SKM-1 treated with dmso at 0.1 percent for 144 hours (cell line): ENCODE data around the gene EGFL8.
"Not testable (repeated sequence)": the region's sequence is repeated elsewhere in the genome, so short reads cannot be mapped to it uniquely, and the experiment has no call there.

Source experiments
- DNase-seq: peaks from one replicate; lab custom pipeline; 2025; ENCODE audit not compliant: unreplicated experiment; lab: John Stamatoyannopoulos, UW

The EGFL8 gene

DNA sequence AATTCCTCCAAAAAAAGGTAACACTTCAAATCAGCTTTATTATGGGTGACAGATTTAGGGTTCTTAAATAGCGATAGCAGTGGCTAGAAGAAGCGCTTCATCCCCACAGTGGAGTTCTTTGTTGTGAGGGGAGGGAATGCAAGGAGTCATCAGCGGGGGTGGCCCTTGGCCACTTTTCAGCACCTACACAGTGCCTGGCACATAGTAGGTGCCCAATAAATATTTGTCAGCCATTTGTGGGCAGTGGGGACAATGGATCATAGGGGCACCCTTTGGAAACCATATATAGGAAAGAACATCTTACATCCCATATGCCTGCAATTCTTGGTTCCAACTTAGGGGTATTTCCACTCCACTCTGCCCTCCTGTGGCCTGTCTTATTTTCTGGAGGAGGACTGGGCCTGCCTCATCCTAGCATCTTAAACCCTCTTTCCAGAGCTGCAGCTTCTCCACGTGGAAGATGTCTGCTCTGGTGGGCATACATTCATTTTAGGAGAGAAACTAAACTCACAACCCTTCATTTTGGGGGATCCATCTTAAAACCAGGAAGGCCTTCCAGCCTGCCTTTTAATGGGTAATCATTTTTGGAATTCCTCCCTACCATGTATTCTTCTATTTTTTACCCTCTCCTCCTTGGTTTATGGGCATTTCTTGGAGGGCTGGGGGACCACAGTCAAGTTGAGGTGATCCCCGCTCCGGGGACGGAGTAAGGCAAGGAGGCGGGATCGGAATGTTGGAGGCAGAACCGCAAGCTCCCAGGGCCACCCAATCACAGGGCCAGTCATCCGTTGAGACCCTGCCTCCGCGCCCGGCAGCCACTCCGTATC, 30.6 kb downstream of the EGFL8 start:
- peak; percentile 60 for DNase-seq

DNA sequence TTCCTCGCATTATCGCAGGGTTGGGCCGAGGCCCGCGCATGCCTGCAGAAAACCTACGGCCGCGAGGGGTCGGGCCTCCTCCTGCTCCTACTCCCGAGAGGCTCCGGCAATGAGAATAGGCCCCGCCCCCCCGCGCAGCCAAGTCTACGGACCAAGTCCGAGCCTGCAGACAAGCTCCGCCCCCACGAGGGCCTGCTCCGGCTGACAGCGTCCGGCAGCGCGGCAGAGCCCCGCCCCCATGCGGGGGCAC, 31.2 kb downstream of the EGFL8 start:
- peak; percentile 98 for DNase-seq

DNA sequence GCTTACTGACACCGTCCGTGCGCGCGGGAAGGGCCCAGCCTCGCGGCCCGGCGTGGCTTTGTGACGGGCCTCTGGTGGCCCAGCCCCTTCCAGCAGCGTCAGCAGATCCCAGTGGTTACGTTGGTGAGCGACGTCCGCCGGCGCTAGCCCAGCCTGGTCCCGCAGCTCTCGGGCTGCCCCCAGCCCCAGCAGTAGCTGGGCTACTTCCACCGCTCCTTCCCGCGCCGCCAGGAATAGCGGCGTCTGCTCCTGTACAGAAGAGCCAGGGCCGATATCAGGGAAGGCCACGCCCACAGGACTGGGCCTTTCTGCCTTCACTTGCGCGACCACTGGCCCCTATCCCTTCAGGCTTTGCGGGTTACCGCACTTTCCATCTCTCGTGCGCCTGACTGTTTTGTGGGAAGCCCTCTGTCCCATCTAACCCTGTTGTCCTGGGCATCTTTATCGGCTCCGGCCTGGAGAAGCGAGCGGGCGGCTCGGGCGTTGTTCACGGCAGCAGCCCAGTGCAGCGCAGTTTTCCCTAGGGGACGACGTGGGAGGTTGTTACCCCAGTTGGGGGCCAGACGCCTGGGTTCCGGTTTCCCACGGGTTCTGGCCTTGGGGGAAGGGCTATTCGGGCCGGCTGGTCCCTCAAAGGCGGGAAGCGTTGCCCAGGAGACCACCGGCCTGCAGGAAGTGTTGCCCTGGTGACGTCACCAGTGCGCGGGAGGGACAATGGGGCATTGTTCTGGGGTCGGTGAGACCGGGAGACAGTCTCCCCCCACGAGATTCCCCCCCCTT, 31.7 kb downstream of the EGFL8 start:
- no peak for DNase-seq

DNA sequence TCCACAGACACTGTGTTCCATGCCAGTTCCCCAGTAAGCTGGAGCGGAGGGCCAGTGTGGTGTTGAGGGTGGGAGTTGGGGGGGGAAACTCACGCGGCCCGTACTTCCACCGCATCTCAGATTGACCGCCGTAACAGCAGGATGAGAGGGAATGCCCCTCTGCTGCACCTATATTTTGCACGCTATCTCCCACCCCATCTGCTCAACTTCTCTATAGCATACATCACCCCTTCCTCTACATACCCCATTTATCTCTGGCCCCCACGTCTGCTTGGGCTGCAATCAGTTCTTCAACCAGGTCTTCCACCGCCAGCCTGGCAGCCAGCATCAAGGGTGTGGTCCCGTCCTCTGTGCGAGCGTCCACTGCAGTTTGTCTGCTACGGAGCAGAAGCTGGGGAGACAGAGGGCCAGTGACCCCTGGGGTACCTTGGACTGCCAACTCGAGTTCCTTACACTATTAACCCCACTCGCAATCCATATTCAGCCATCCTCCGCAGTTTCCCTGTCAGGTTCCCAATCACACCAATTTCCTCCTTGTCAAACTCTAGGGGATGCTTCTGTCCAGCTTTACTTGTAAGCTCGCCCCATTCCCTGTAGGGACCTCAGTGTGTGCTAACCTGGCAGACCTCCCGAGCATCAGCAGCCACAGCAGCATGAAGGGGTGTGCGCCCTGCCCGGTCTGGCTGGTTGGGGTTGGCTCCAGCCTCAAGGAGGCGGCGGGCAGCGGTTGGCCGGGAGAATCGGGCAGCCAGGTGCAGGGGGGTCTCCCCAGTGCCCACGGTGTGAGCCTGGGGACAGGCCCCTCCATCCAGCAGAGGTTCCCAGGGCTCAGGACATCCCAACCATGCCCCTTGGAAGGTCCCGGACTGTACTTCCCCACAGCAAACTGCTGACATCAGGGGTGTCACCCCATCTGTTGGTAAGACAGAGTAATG, 32.6 kb downstream of the EGFL8 start:
- DNase-seq = no peak

DNA sequence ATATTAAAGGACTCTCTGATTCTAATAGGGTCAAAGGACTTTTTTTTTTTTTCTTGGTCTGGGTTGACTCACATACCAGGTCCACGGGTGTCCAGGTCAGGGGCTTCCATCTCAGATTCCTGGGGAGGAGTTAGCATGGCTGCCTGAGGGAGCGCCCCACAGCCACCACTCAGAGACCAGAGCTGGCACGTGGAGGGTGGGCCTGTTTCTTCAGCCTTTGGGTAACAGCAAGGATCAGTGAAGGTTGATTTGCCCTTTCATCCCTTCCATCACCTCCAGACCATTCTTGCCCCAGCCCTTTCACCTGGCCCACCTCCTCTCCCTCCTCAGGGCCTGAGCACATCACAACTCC, 33.9 kb downstream of the EGFL8 start:
- DNase-seq = no peak

DNA sequence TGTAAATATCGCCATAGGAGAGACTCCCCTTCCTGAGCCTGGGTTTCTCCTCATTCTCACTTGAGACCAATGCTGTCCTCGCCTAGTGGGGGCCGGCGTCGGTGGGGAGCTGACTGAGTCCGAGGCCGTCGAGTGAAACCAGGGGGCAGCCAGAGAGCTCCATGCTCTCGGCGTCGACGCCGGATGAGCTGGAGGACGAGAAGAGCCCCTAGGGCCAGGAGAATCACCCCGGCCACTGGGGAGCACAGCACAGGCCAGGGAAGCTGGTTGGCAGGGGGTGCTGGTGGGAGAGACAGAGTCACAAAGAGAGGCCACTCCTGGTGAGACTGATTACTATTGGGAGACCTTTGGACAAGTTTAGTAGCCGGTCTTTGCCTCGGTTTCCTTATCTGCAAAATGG, 34.5 kb downstream of the EGFL8 start:
- no peak for DNase-seq

DNA sequence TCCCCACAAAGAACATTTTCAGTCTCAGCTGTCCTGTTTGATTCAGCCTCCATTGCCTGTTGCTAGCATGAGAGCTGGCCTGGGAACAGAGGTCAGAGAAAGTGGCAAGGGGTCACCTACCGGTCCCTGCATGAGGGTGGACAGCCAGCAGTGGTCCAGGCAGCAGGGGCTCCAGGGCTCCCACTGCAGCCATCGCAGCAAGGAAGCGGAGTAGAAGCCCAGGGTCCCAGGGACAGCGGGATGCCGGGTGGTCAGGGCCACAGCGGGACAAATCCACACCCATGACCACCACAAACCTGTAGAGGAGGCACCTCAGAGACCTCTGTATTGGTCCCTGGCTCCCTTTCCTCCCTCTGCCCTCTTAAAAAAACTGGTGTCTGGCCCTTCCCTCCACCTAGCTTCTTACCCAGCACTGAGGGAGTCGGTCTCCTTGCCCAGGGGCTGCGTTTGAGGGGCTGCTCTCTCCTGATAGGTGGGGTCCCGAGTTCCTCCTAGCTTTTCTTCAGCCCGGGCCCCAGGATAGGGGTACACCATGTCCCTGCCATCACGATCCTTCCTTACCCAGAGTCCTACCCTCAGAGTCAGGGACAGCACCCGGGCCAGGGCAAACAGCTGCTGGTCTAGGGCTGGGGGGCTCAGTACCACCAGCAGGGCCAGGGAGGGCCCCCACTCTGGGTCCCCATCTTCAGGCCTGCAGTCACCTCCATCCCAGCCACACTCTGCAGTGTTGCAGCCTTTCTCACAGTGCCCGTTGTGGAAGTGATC, 36.5 kb downstream of the EGFL8 start:
- no peak for DNase-seq

DNA sequence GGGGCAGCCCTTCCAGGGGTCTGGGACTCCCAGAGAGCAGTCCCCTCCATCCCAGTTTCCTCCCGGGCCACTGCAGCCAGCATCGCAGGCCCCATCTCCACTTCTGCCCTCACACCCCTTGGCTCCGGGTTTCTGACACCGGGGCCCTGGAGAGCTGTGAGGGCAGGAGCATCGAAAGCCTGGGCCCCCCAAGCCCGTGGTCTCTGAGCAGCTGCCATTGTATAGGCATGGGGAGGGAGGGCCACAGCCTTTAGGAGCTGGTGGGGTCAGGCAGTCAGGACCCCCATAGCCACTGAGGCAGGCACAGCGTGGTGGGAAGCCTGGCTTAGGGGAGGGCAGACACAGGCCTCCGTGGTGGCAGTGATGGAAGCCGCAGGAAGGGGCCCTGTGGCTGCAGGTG, 37.8 kb downstream of the EGFL8 start:
- no peak for DNase-seq

DNA sequence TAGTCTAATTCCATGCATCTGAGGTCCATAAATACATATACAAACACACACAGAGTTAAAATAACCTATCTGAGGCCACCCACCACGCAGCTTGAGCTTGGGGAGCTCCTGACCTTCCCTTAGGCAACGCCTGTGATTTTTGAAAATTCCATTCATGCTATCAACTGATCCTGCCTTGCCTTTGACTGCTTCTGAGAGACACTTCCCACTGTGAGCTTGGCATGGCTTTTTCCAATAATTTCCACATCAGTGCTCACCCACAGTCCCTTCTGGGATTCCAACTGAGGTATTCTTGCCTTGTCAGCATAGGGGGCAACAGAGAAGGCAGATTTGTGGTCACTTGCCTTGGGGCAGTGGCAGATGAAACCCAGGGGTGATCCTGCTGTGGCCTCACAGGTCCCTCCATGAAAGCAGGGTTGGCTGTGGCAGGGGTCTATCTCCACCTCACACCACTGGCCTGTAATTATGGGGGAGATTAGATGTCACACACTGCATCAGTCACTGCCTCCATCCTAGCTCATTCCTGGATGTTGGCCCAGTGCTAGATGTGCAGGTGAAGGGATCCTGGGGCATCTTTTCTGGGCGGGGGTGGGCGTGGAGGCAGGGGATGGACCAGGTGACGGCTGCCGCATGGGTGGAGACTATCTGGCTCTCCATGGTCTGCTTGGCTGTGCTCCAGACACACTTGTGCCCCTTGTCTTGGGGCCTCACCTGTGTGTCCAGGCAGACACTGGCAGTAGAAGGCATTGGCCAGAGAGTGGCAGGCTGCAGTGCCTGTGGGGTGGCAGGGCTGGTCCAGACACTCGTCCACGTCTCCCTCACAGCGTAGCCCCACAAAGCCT, 39.3 kb downstream of the EGFL8 start:
- DNase-seq = no peak

DNA sequence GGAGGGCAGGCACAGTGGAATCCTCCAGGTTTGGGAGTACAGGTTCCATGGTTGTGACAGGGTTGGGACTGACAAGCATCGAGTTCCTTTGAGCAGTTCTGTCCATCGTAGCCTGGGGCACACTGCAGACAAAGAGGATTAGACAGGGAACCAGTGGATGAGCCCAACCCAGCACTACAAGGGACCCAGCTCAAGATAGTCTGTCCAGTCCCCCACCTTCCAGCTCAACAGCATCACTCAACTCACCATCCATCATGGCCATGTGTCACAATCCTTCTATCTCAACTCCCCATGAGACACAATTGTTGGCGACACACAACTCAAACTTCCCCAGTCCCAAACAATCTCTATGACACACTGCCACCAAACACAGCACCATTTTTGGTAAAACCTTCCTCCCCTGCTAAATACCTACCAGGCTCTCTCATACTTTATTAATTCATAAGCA, 39.9 kb downstream of the EGFL8 start:
- DNase-seq = no peak

DNA sequence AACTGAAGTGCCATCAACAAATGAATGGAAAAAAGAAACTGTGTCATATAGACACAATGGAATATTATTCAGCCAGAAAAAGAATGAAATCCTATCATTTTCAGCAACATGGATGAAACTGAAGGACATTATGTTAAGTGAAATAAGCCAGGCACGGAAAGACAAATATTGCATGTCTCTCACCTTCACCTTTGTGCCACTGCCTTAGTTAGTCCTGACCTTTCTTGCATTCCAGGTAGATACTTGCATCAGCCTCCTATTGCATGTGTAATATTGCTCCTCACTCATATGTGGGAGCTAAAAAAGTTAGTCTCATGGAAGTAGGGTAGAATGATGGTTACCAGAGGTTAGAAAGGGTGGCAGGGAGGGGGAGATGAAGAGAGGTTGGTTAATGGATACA, 44.6 kb downstream of the EGFL8 start:
- no peak for DNase-seq

DNA sequence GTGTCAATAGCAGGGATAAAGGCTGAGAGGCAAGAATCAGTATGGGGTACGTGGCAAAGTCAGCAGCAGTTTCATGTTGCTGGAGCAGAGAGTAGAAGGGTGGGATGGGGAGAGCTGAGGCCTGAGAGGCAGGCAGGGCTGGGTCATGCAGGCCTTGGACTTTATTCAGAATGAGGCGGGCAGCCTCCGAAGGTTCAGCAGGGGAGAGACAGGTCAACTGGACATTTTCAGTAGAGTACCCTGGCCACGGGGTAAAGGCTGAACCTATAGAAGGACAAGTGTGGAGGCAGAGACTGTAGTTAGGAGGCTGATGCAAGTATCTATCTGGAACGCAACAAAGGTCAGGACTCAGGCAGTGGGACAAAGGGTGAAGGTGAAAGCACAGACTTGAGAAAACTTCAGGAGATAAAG, 45.8 kb downstream of the EGFL8 start:
- DNase-seq = no peak

DNA sequence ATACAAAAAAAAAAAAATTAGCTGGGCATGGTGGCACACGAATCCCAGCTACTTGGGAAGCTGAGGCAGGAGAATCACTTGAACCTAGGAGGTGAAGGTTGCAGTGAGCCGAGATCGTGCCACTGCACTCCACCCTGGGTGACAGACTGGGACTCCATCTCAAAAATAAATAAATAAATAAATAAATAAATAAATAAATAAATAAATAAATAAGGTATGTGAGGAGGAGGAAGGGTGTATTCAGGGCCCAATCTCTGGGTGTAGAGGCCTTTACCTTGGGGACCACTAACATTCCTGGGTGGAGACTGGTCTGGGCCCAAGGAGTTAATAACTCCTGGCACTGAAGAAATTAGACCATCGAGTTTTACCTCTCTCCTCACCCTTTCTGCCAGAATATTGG, 47.0 kb downstream of the EGFL8 start:
- not testable (repeated sequence) for DNase-seq

DNA sequence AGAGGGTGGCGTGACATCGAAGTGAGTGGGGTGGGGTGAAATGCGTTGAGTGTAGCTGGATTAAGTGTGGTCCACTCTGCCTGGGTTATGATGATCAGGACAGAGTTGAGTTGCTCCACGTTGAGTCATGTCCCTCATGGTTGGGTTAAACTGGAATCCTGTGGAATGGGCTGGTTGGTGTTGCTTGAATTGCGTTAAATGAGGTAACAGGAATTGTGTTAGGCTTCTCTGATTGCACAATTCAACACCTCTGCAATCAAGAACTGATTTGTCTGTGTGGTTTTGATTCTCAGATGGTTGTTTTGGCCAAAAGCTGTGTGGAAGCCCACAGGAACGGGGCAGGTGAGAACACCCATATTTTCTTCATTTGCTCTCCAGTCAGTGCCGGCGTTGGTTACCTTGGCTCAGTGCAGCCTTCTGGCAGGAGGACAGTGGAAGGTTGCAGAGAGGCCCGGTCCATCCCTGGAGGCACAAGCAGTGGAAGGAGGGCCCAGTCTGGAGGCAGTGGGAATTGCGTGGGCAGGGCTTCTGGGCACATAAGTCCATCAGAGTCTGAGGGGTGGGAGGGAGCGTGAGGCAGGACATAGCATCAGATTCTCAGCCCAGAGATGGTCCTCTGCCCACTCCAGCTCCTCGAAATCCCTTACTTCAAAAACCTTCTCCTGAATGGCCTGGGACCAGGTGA, 47.8 kb downstream of the EGFL8 start:
- no peak for DNase-seq

DNA sequence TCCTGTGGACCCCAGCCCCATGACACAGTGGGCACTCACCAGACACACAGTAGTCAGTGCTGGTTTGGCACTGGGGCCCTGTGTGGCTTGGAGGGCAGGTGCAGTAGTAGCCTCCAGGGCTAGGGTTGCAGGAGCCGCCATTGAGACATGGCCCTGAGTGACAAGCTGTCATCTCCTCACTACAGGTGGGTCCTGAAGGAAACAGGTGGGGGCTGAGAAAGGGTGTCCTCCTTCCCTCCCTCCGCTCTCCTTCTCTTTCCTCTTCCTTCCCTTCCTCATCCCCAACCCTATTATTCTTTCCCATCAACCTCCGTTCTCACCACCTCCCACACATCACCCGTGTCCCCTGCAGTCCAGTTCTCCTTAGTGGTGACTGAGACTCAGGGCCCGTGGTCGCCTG, 49.3 kb downstream of the EGFL8 start:
- DNase-seq = no peak

DNA sequence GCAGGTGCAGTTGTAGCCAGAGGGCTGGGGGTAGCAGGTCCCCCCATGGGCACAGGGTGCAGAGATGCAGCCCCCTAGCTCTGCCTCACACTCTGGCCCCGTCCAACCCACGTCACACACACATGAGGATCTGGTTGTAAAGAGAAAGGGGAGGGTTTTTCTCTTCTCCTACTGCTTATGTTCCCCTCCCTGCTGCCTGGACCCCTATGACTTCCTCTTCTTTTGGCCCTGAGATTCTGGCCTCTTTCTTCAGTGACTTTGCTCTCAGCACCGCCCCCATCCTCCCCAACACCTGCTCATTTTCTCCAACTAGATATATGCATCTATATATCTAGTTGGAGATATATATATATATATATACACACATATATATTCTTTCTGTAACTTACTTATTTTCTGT, 49.7 kb downstream of the EGFL8 start:
- DNase-seq = peak; percentile 16

DNA sequence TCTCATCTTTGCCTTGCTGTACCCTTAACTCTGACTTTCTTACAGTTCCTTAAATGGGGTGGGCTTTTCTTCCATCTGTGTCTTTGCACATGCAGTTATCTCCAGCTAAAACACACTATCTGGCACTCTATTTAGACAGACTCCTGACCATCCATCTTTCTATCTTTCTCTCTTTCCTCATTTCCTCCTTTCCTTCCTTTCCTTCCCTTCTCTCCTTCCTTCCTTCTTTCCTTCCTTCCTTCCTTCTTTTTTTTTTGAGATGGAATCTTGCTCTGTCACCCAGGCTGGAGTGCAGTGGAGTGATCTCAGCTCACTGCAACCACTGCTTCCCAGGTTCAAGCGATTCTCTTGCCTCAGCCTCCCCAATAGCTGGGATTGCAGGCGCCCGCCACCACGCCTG, 51.2 kb downstream of the EGFL8 start:
- DNase-seq = no peak

DNA sequence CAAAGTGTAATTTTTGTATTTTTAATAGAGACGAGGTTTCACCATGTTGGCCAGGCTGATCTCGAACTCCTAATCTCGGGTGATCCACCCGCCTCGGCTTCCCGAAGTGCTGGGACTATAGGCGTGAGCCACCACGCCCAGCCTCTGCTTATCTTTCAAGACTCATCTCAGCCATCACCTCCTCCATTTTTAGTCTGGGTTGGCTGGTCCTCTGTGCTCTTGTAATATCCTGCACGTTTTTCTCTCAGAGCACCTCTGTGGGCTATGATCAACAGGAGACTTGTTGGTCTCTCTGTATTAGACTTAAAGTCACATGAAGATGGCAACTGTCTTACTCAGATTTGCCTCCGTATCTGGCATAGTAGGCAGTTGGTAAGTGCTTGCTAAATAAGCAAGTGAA, 51.9 kb downstream of the EGFL8 start:
- DNase-seq = no peak

DNA sequence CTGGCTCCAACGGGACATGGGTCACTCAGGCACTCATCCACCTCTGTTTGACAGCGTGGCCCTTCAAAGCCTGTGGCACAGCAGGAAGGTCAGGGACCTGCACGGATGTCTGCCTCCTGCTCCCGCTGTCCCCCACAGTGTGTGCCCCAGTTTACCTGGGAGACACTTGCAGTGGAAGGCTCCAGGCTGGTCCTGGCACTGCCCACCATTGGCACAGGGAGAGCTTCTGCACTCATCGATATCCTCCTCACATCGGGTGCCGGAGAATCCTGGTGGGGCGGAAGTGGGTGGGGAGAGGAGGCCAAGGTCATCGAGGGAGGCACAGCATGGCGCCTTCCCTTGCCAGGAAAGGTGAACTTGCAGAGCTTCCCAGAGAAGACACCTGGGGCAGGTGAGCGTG, 52.6 kb downstream of the EGFL8 start:
- no peak for DNase-seq
